HG03066 (cell line): ENCODE data around the gene FLVCR2.
A peak's percentile ranks its signal among the peaks of the same experiment; 100 is the strongest.

Experiments used
- ATAC-seq: cut with Tn5 transposase; IDR thresholded peaks from one replicate; pipeline ENCODE4 v1.9.1; 2021; ENCODE audit warnings: low read depth; ENCODE audit not compliant: unreplicated experiment

Gene FLVCR2

GRCh38 chr14:75578102-75578785 is at the start of gene FLVCR2:
Gene FLVCR2 (plus strand): TSS chr14:75578620. CDS start chr14:75578973, 353 bp downstream.
- ATAC-seq, result peak; percentile 27

- no peak for ATAC-seq
Observed at GRCh38 chr14:75531256-75531655, 47.2 kb upstream of the FLVCR2 start.

- no peak for ATAC-seq
Observed at GRCh38 chr14:75531660-75532317, 46.6 kb upstream of the FLVCR2 start.

DNA sequence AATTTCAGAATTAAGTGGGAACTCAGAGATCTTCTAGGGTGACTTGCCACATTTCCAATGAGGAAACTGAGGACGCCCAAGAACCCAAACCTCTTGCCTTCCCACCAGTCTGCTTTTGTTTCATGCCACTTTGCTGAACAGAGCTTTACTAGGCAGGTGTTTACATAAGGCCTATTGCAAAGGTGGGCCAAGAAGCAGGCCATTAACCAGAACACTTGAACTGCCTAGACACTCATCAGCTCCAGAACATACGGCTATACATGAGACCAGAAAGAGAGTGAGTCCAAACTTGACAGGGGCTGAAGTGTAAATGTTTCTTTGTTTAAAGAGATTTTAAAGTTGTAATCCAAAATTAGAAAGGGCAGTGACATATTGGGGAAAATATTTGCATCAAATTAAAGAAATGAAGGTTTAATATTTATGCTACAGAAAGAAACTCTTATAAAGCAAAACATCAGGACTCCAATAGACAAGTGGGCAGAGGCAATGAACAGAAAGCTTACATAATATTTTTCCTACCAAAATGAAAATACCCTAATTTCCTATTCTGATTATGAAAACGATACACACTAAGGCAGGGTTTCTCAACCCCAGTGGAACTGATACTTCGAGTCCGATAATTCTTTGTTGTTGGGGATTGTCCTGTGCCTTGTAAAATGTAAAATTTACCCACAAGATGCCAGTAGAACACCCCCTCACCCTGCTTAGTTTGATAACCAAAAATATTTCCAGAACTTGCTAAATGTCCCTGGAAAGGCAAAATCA is 44.4 kb upstream of the FLVCR2 start:
- no peak for ATAC-seq

- no peak for ATAC-seq
Observed at GRCh38 chr14:75535164-75535898, 43.1 kb upstream of the FLVCR2 start.

DNA sequence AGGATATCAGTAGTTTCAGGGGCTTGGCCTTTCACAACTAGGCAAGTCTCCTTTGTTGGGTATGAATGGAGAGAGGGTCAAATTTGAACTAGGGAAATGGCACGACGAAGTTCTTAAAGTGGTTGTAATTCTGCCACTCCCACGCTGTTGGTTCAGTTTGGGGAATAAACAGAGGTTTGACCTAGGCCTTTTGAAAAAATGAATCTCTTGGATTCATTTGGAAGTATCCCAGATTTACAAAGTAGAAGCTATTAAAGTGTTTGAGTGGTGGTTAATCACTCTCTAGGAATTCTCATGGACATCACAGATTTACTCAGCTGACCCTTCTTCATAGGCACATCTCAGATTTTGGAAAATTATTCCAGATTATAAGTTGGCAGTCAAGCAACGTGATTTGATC is 41.3 kb upstream of the FLVCR2 start:
- ATAC-seq, result no peak

DNA sequence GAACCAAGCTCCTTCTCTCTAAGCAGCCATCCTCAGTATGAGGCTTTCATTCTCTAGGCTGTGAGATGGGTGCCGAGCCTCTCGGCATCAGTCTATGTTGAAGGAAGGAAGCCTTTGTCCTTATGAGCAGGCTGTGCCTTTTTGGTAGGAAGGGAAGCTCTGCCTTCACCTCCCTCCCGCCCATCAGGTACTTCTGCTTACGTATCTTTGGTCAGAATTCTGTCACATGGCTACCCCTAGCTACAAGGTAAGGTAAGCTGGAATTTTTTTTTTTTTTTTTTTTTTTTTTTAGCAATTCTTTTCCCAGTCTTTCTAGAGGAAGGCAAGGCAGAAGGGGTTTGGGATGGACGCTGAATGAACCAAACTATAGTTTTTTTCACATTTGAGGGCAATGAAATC is 39.3 kb upstream of the FLVCR2 start:
- no peak for ATAC-seq

DNA sequence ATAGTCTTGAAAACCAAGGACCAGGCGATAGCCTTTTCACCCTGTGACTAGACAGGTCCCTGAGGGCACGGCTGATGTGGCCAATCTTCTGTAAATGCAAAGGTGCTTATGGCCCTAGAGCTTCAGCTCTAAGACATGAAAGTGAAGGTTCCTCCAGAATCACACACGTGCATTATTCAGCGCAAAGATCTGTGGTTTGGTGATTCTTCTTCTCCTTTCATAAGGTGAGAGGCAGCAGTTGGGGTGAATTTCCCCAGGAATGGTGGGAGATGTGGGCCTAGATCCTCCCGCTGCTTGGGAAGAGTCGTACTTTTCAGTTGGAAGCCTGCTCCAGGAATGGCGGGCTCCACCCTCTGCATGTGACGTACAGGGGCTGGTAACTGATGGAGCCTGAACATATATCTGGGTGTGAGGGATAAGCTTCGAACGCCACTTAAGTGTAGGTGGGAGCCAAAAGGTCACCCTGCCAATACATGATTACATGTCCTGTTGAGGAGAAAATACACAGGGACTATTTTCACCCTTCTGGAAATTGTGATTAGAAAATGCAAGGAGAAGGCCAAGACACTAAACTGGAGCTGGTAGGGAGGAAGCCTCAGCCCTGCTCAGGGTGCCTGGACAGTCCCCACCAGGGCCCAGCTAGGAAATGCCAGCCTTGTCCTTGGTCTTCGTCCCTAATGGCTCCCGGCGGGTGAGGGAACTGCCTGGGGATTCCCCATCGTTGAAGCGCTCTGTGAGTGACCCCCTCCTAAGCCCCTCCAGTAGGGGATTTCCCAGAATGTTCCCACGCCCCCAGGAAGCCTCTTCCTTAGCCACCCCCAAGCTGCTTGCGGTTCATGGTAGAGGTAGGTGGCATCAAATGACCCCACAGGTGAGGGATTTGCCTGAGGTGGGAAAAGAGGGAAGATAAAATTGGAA is 38.6 kb upstream of the FLVCR2 start:
- peak; percentile 63 for ATAC-seq

DNA sequence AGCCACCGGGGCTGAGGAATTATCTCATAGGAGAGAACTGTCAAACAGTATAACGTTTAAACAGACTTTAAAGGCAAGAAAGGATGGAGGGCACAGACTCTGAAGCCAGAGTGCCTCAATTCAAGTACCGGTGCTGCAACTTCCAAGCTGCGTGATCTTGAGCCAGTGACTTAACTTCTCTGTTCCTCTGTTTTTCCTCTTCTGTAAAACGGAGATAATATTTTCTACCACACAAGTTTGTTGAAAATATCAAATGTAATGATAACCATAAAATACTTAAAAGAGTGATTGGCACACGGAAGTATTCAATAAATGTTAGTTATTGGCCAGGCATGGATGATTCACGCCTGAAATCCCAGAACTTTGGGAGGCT is 38.0 kb upstream of the FLVCR2 start:
- ATAC-seq, result no peak

DNA sequence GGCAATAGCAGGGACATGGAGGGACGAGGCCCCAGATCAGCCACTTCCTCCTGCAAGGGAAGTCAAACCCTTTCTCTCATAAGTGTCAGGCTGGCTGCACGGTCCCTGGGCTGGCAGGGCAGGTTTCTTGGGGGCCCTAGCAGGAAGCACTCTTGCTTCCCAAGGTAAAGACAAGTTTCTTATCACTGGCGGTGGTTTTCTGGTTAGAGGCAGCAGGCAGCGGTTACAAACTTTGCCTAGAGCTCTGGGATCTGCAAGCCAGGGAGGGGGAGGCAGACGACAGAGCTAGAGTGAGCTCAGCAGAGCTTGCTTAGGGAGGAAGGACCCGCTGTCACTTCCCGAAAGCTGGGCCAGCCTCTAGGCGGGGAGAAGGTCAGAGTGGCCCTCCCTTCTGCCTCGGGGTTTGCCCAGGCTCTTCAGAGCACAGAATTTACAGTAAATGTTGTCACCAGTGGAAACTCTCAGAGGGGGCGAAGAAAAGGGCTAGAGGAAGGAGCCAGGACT is 35.8 kb upstream of the FLVCR2 start:
- peak; percentile 62 for ATAC-seq

DNA sequence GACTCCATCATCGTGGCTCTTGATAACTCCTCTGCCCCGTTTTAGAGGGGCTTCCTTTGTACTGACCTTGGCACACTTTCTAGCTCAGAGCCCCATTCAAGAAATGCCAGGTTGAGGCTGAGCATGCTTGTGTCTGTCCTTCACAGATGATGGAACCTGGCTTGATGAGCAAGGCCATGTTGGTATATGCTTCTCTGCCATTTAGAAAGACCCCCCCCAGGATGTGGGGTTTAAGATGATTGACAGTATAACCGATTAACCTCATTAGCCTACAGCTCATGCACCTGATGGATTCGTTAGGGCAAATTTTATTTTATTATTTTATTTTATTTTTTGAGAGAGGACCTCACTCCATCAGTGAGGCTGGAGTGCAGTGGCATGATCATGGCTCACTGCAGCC is 35.2 kb upstream of the FLVCR2 start:
- ATAC-seq, result no peak

DNA sequence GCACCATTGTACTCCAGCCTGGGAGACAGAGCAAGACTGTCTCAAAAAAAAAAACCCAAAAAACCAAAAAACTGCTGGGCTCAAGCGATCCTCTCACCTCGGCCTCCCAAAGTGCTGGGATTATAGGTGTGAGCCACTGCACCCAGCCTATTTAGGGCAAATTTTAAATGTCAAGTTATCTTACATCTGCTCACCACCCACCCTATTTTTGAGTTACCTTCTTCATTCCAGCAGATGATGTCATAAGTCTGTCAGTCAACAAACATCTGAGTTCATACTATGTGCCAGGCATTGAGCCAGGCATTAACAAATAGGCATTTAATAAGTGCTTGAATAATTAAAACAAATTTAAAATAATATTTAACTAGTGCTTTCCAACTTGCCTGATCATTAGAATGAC is 34.6 kb upstream of the FLVCR2 start:
- no peak for ATAC-seq

DNA sequence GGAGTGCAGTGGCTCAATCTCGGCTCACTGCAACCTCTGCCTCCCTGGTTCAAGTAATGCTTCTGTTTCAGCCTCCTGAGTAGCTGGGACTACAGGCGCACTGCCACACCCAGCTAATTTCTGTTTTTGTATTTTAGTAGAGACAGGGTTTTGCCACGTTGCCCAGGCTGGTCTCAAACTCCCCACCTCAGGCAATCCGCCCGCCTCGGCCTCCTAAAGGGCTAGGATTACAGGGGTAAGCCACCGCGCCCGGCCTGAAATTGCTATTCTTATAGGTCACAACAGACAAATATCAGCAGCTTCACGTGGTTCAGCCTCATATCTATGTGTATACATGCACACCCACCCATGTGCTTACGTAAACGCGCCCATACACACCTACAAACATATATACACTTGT is 32.5 kb upstream of the FLVCR2 start:
- no peak for ATAC-seq

DNA sequence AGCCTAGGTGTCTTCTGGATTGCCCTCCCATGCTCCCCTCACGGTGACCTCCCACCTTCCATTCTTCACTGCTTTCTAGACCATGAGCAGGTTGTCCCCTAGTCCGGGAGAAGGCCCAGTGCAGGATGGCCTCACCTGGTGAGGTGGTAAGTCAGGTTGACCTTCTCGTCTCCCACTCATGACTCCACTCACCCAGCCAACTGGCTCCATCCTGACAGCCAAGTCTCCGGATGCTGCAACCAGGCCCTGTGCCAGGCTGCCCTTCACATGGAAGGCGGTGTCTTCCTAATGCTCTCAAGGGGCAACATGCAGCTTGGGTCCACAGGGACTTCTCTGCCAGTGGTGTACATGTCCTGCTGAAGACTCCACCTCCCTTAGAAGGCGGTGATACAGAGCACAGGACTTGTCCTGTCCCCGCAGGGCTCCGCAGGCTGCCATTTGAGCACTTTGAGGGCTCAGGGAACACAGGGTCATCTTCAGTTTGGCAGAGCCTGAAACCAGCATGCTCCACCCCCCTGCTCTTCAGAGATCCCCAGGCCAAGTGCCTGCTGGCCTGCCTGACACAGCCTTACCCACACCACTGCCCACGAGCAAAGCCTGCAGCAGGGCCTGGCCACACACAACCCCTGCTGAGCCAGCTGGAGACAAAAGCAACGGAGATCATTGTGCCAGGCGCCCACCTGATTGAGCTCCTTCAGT is 30.7 kb upstream of the FLVCR2 start:
- no peak for ATAC-seq

DNA sequence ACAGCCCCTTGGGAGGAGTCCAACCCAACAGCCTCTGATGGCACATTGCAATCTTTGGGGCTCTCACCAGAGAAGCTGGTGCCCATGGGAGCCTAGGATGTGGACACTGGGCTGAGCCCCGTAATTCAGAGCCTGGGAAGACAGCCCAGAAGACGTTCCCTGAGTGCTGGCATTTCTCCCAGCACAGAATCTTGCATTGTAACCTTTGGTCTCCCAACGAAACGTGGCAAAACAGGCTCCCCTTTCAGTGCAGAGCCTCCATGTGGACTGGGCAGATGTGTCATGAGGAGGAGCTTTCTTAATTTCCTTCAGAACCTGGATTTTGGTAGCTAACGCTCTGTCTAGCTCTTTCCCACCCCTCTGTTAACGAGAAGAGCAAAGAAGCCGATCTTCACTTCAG is 29.9 kb upstream of the FLVCR2 start:
- no peak for ATAC-seq

DNA sequence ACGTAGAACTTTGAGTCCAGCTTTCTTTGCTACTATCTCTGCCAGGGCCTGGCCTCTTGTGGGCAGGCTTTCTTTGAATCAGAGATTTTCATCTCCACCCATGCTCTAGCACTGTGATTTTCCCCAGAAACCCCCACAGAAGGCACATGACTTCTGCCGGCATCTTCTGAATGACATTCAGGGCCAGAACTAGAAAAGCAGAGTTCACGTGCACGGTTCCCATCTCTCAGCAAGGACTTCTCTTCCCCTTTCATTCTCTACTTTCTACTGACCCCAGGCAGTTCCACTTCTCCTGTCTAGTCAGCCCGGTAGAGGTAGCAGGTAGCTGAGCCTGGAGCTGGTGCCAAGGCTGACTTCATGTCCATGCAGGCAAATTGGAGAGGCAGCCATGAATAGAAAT is 29.3 kb upstream of the FLVCR2 start:
- peak; percentile 63 for ATAC-seq

DNA sequence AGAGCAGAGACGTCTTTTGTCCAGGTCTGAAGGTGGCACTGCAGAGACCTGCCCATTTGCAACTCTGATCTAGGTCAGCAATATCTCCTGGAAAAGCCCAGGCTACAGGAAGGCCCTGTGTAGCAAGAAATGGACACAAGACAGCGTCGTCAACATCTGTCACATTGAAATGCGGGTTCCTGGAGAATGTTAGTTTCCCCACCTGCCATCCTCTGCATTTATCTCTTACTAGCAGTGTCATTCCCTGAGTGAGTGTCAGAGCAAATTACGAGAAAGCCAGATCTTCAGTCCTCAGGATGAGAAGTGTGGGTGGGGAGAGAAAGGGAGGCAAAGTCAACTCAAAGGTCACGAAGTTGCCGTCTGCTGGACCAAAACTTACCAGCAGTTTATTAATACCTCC is 27.4 kb upstream of the FLVCR2 start:
- ATAC-seq, result no peak

- ATAC-seq, result no peak
Observed at GRCh38 chr14:75553157-75553556, 25.3 kb upstream of the FLVCR2 start.

GRCh38 chr14:75553761-75554364 is 24.6 kb upstream of the FLVCR2 start:
- no peak for ATAC-seq
